H1 (cell line): ENCODE results near the gene CARM1. TPM values are rescaled to one million over a fixed set of nuclear protein-coding genes. Genes with fewer than 3 reads are reported as not detected.

Experiments
- CTCF ChIA-PET: fragments of 300-600 bp; sonication (Branson Sonifier 250); formaldehyde crosslinking; loops from one replicate; lab custom pipeline; 2021; ENCODE audit not compliant: partially characterized antibody; lab: Charles Lee
- POLR2A ChIA-PET: fragments of 300-600 bp; sonication (Branson Sonifier 250); formaldehyde crosslinking; loops from one replicate; lab custom pipeline; 2021; ENCODE audit warnings: inconsistent platforms; ENCODE audit not compliant: partially characterized antibody; lab: Charles Lee
- DNase-seq, 2 experiments: peaks; one replicate each; pipeline versions ENCODE4 v3.0.0 to v3.0.0-alpha.2; 2010 to 2022; ENCODE audit warnings: low spot score in 2 of 2, low read depth in 1 of 2, mixed read lengths in 1 of 2
- FAIRE-seq: peaks from 2 replicates; lab custom pipeline; 2011; peaks lifted over from hg19 to GRCh38; lab: Jason Lieb, UNC
- H2AFZ ChIP-seq: 2 replicates; pipeline ENCODE4 v1.8.1; 2012; ENCODE audit warnings: low read length, inconsistent platforms
- H2AK5ac ChIP-seq: 2 replicates; pipeline ENCODE4 v1.6.1; 2013; ENCODE audit warnings: low read depth, low read length
- H2BK120ac ChIP-seq: replicated peaks from 2 replicates; pipeline ENCODE3; 2013; ENCODE audit warnings: low read depth, low read length, inconsistent platforms
- H2BK12ac ChIP-seq: 2 replicates; pipeline ENCODE4 v1.6.1; 2013; ENCODE audit warnings: low read depth, low read length
- H2BK15ac ChIP-seq: 2 replicates; pipeline ENCODE4 v1.6.1; 2013; ENCODE audit warnings: low read length
- H2BK20ac ChIP-seq: 2 replicates; pipeline ENCODE4 v1.6.1; 2013; ENCODE audit warnings: low read length
- H2BK5ac ChIP-seq: 2 replicates; pipeline ENCODE4 v1.6.1; 2013; ENCODE audit warnings: low read depth, low read length
- H3K14ac ChIP-seq: 2 replicates; pipeline ENCODE4 v1.6.1; 2013; ENCODE audit warnings: inconsistent platforms; ENCODE audit not compliant: insufficient read length
- H3K18ac ChIP-seq: 2 replicates; pipeline ENCODE4 v1.6.1; 2013; ENCODE audit warnings: low read length; ENCODE audit errors: extremely low read depth
- H3K23ac ChIP-seq: 2 replicates; pipeline ENCODE4 v1.6.1; 2013; ENCODE audit warnings: inconsistent platforms; ENCODE audit not compliant: insufficient read length
- H3K23me2 ChIP-seq: 2 replicates; pipeline ENCODE4 v1.6.1; 2013; ENCODE audit warnings: low read depth, low read length
- H3K27ac ChIP-seq: 2 replicates; pipeline ENCODE4 v1.6.1; 2011; ENCODE audit warnings: low read depth, low read length, inconsistent platforms
- H3K27me3 ChIP-seq, 4 experiments: replicated peaks in 1 of 4; 1 replicate in 1 of 4; 2 replicates in 3 of 4; pipeline versions ENCODE4 v1.6.1 to v1.8.1; 2011 to 2013; ENCODE audit warnings: low read length in 3 of 4, mild to moderate bottlenecking in 3 of 4, inconsistent platforms in 2 of 4, mixed read lengths in 2 of 4, moderate library complexity in 1 of 4; ENCODE audit not compliant: control insufficient read depth in 3 of 4, insufficient read depth in 3 of 4; ENCODE audit errors: extremely low read depth in 1 of 4
- H3K36me3 ChIP-seq, 4 experiments: 2 replicates each; pipeline versions ENCODE4 v1.6.1 to v1.8.1; 2011 to 2013; ENCODE audit warnings: mild to moderate bottlenecking in 4 of 4, low read length in 3 of 4, moderate library complexity in 2 of 4, control low read depth in 1 of 4, inconsistent platforms in 1 of 4; ENCODE audit not compliant: insufficient read depth in 4 of 4, control insufficient read depth in 2 of 4
- H3K4ac ChIP-seq: replicated peaks from 2 replicates; pipeline ENCODE3; 2013; ENCODE audit warnings: low read length, low read depth, mixed read lengths, inconsistent platforms; ENCODE audit not compliant: insufficient read length
- H3K4me1 ChIP-seq, 4 experiments: replicated peaks in 1 of 4; 1 replicate in 1 of 4; 2 replicates in 3 of 4; pipeline versions ENCODE4 v1.6.1 to v1.8.1; 2011 to 2013; ENCODE audit warnings: low read length in 3 of 4, inconsistent platforms in 2 of 4, mixed read lengths in 1 of 4; ENCODE audit not compliant: insufficient read depth in 4 of 4, control insufficient read depth in 3 of 4
- H3K4me2 ChIP-seq, 2 experiments: 2 replicates each; pipeline versions ENCODE4 v1.6.1 to v1.8.1; 2011 to 2013; ENCODE audit warnings: low read depth in 2 of 2, low read length in 2 of 2, control low read depth in 1 of 2, inconsistent platforms in 1 of 2, mild to moderate bottlenecking in 1 of 2; ENCODE audit not compliant: insufficient read depth in 1 of 2
- H3K4me3 ChIP-seq, 4 experiments: fragments of 200-600, 300-600 bp in 1 of 4; sonication (generic), shearing (Covaris generic), sonication (Bioruptor Twin) in 1 of 4; 2 replicates each; pipeline versions ENCODE4 v1.5.1 to v1.8.1; 2011 to 2016; ENCODE audit warnings: low read length in 4 of 4, low read depth in 3 of 4, control low read depth in 2 of 4, inconsistent platforms in 2 of 4, mild to moderate bottlenecking in 2 of 4, mixed read lengths in 1 of 4, moderate library complexity in 1 of 4; ENCODE audit not compliant: insufficient read depth in 2 of 4; ENCODE audit errors: extremely low read depth in 1 of 4
- H3K56ac ChIP-seq: replicated peaks from 2 replicates; pipeline ENCODE3; 2013; ENCODE audit warnings: low read depth, mild to moderate bottlenecking, mixed read lengths, low read length, inconsistent platforms; ENCODE audit not compliant: insufficient read length
- H3K79me1 ChIP-seq: 2 replicates; pipeline ENCODE4 v1.6.1; 2013; ENCODE audit warnings: low read depth, low read length, control low read depth
- H3K79me2 ChIP-seq, 2 experiments: 2 replicates each; pipeline versions ENCODE4 v1.6.1 to v1.8.1; 2012 to 2013; ENCODE audit warnings: low read length in 2 of 2, mild to moderate bottlenecking in 2 of 2, inconsistent platforms in 1 of 2; ENCODE audit not compliant: insufficient read depth in 2 of 2, control insufficient read depth in 1 of 2
- H3K9ac ChIP-seq, 4 experiments: replicated peaks in 1 of 4; 1 replicate in 1 of 4; 2 replicates in 3 of 4; pipeline versions ENCODE4 v1.6.1 to v1.8.1; 2011 to 2013; ENCODE audit warnings: low read depth in 3 of 4, low read length in 3 of 4, control low read depth in 2 of 4, mild to moderate bottlenecking in 2 of 4, moderate library complexity in 2 of 4, inconsistent platforms in 1 of 4; ENCODE audit errors: extremely low read depth in 1 of 4
- H3K9me3 ChIP-seq, 2 experiments: 2 replicates each; pipeline versions ENCODE4 v1.6.1 to v1.8.1; 2012 to 2013; ENCODE audit warnings: mild to moderate bottlenecking in 2 of 2, moderate library complexity in 2 of 2, control low read depth in 1 of 2, inconsistent platforms in 1 of 2, low read depth in 1 of 2, low read length in 1 of 2, mixed read lengths in 1 of 2; ENCODE audit not compliant: insufficient read depth in 2 of 2
- H4K20me1 ChIP-seq, 2 experiments: replicated peaks in 1 of 2; 2 replicates each; pipeline versions ENCODE3 to v1.8.1; 2011 to 2013; ENCODE audit warnings: inconsistent platforms in 2 of 2, low read length in 2 of 2, mild to moderate bottlenecking in 1 of 2; ENCODE audit not compliant: insufficient read depth in 2 of 2, control insufficient read depth in 1 of 2
- H4K5ac ChIP-seq: 2 replicates; pipeline ENCODE4 v1.6.1; 2013; ENCODE audit warnings: low read length, low read depth, mixed read lengths, inconsistent platforms; ENCODE audit not compliant: insufficient read length
- H4K8ac ChIP-seq: 2 replicates; pipeline ENCODE4 v1.8.0; 2013; ENCODE audit warnings: mild to moderate bottlenecking, moderate library complexity, low read length, inconsistent platforms; ENCODE audit not compliant: insufficient read depth; ENCODE audit errors: extremely low read depth
- H4K91ac ChIP-seq: replicated peaks from 2 replicates; pipeline ENCODE3; 2013; ENCODE audit warnings: low read length, mixed read lengths, inconsistent platforms; ENCODE audit not compliant: insufficient read length
- GTF2F1 ChIP-seq: IDR thresholded peaks from 2 replicates; pipeline ENCODE4 v1.6.1; 2012; ENCODE audit warnings: low read depth, low read length, improper control_type of control experiment, borderline replicate concordance
- POLR2AphosphoS5 ChIP-seq: IDR thresholded peaks from 2 replicates; pipeline ENCODE4 v1.6.1; 2011; ENCODE audit warnings: low read depth, low read length
- WGBS, 2 experiments: shearing (Covaris generic) in 1 of 2; methylation state at CpG; one replicate each; pipeline versions ENCODE4 v1.1.6 to v1.1.7; 2013 to 2015; ENCODE audit warnings: low lambda C conversion rate in 2 of 2, mixed read lengths in 2 of 2, inconsistent platforms in 1 of 2, low coverage in 1 of 2, missing lambda C conversion rate in 1 of 2; ENCODE audit not compliant: insufficient replicate concordance in 2 of 2, insufficient coverage in 1 of 2, insufficient read length in 1 of 2; ENCODE audit errors: extremely low coverage in 1 of 2, missing lambda C conversion rate in 1 of 2; 5-methylcytosine and 5-hydroxymethylcytosine counted together
- polyA plus RNA-seq, 7 experiments: library from polyadenylated mRNA; depleted of rRNA in 3 of 7; stranded (reverse) in 5 of 7; unstranded in 2 of 7; fragments of >200 nt in 5 of 7; fragments of 200-250 nt in 2 of 7; gene quantifications; 1 replicate in 5 of 7; 2 replicates in 1 of 7; 4 replicates in 1 of 7; pipeline versions ENCODE4 v1.2.1 to v1.2.3, GENCODE V29; 2011 to 2013; ENCODE audit warnings: missing spikeins in 2 of 7, mixed read lengths in 2 of 7
- total RNA-seq: library from RNA; stranded (reverse); fragmentation: NEBNext Ultra II Directional; extraction: Animal tissue kit (Norgen Biotek cat#: 25700); gene quantifications from 2 replicates; pipeline ENCODE4 v1.2.1, GENCODE V29; 2021

CARM1 gene
- total and polyA plus RNA-seq, 2 of the 8 experiments (the other 6 are each of a cell fraction or from before 2014, with no cell fraction given) = 134 to 164 TPM

GRCh38 chr19:10913716-10914340 is 42.5 kb downstream of the CARM1 start:
- TF ChIP-seq GTF2F1 = no peak
- TF ChIP-seq POLR2AphosphoS5 = 0 out of 2 replicates have a peak, but pooled peaks have one; percentile 6
- no peaks in the 10 kb centered on the region for H3K9me3 ChIP-seq
- H4K5ac ChIP-seq = no peak overlapping the region
- H2AFZ ChIP-seq = no peak overlapping the region
- FAIRE-seq = no peak
- peaks cover 0 to 14% of the 10 kb centered on the region in 2 experiments for H4K20me1 ChIP-seq
- no peak overlapping the region for H3K18ac ChIP-seq
- no peak overlapping the region for H3K4me3 ChIP-seq
- H3K23ac ChIP-seq = no peak overlapping the region
- no peaks in the 10 kb centered on the region for H3K27me3 ChIP-seq
- H3K79me2 ChIP-seq = no peaks in the 10 kb centered on the region
- H4K8ac ChIP-seq = no peak overlapping the region
- no peak overlapping the region for H2BK20ac ChIP-seq
- no peaks in the 10 kb centered on the region for H3K23me2 ChIP-seq
- H2BK15ac ChIP-seq = no peak overlapping the region
- H3K56ac ChIP-seq = no peak overlapping the region
- ChIA-PET CTCF (interaction anchor here (1.2 to 2.2 kb wide), 3 partner anchors 12 to 217 kb away, joined by 3 to 7 read pairs (median 6); no protein-coding TSS in a partner anchor), POLR2A (interaction anchor here (0.6 to 1.4 kb wide), 4 partner anchors 9 to 113 kb away, joined by 3 to 4 read pairs (median 3); no protein-coding TSS in a partner anchor)
- WGBS, 2 experiments = 96% methylated on average over 24 of the region's 24 CpGs; no CpG with 5 or more reads in 1 of the 2 experiments
- H3K4me1 ChIP-seq = no peaks in the 10 kb centered on the region; a peak in 2 of 7 replicates
- H3K4me2 ChIP-seq = no peak overlapping the region
- H2BK120ac ChIP-seq = no peak overlapping the region
- no peak overlapping the region for H2AK5ac ChIP-seq
- H3K36me3 ChIP-seq = peaks cover 14 to 28% (median 20%) of the 10 kb centered on the region in 4 experiments
- no peak overlapping the region for H3K4ac ChIP-seq
- no peak overlapping the region for H2BK5ac ChIP-seq
- no peak overlapping the region for H3K27ac ChIP-seq
- peaks cover 2% of the 10 kb centered on the region for H3K79me1 ChIP-seq
- H3K14ac ChIP-seq = no peak overlapping the region
- H3K9ac ChIP-seq = no peak overlapping the region
- H4K91ac ChIP-seq = no peak overlapping the region
- no peak overlapping the region for H2BK12ac ChIP-seq
- no peak for DNase-seq
